GM18498 (cell line): Measurements from ENCODE around the gene SLC6A6.

Source experiments
- ATAC-seq: cut with Tn5 transposase; IDR thresholded peaks from one replicate; pipeline ENCODE4 v1.9.1; 2021; ENCODE audit warnings: mild to moderate bottlenecking, moderate library complexity; ENCODE audit not compliant: unreplicated experiment

SLC6A6 gene

GRCh38 chr3:14371573-14372474 lies 30.6 kb upstream of the SLC6A6 start:
- ATAC-seq, result peak; percentile 46

GRCh38 chr3:14372587-14372986 lies 29.8 kb upstream of the SLC6A6 start:
- ATAC-seq, result no peak

DNA sequence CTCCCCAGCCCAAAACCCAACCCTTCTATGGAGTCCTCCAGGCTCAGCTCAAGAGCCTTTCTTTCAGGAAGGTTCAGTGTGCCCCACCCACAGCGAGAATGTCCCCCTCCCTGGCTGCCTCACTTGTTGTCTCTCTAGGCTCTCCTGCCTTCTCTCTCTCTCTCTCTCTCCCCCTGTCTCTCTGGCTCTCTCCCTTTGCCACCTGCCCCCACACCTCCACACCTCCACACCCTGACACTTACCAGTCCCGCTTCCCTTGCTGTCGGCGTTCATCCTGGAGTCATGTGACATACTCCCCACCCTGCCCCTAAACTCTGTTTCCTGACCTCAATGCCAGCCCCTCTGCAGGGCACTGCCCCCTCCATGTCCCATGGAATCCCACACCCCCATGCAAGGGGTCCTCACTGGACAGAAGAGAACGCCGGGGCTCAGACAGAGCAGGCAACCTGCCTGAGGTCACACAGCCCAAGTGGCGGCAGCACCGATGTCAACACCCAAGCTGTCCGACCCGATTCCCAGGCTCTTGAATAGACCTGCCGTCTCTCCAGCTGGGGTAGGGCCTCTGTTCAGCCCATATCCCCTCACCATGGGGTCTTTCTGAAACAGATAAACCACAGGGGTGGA lies 28.5 kb upstream of the SLC6A6 start:
- ATAC-seq, result no peak

DNA sequence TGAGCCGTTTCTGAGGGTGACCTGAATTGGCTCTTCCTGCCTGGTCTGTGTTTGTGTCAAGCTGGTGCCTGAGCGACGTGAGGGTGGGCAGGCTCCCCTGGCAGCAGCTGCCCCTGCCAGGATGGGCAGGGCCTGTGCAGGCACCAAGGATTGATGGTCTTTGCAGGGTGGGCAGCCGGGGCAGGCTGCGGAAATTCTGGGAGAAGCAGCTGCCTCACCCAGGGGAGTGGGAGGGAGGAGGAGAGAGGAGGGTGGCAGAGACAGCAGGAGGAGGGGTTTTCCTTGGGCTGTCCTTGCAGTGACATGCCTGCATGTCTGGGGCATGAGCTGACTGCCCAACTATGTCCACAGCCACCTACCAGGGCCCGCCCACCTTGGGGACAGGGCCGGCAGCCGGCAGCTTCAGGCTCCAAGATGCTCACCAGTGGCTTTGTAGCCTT lies 27.9 kb upstream of the SLC6A6 start:
- ATAC-seq, result no peak

DNA sequence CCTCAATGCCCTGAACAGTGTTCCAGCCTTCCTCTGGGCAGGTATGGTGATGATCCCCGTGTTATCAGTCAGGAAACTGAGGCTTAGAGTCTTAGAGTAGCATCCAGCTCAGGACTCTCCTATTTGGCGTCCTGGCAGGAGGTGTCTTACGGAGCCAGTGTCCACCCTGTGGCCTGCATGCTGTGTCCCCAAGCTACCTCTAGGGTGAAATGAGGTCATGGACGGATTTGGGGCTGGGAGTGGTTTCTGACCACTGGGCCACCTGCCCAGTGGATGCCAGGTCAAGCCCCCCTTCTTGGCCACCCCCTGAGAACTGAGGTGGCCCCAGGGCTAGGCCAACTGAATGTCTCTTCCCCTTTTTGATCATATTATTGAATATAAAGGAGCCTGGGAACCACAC lies 27.2 kb upstream of the SLC6A6 start:
- no peak for ATAC-seq

DNA sequence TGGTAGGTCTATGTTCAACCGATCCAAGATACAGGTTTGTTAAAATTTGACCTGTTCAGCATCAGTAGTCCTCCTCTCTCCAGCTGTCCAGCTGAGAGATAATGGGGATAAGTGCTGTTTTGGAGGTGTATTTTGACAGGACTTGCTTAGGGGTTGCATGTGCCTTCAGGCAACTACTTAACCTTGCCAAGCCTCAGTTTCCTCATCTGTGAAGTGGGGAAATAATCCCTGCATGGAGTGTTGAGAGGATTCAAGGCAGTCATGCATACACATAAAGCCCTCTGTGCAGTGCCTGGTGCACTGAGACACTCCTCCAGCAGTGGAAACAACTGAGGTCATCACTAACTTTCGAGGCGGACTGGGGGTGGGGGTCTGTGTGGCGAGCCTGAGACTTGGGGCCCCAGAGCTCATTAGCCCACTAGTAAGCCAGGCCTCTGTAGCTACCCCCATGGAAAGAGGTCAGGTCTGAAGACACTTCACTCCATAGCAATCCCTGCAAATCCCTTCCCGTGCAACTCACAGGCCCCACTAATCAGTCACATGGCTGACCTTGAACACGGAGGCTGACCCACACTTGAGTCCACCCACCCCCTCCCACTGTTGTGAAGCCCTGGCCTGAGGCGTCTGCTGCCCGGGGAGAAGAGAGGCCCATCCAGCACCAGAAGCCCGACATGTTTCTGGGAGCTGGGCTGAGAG lies 25.9 kb upstream of the SLC6A6 start:
- ATAC-seq, result no peak

GRCh38 chr3:14377044-14377837 lies 25.2 kb upstream of the SLC6A6 start:
- ATAC-seq, result no peak

- ATAC-seq, result no peak
Measured at GRCh38 chr3:14377838-14378169, 24.6 kb upstream of the SLC6A6 start.

- no peak for ATAC-seq
Measured at GRCh38 chr3:14378415-14378814, 24.0 kb upstream of the SLC6A6 start.

DNA sequence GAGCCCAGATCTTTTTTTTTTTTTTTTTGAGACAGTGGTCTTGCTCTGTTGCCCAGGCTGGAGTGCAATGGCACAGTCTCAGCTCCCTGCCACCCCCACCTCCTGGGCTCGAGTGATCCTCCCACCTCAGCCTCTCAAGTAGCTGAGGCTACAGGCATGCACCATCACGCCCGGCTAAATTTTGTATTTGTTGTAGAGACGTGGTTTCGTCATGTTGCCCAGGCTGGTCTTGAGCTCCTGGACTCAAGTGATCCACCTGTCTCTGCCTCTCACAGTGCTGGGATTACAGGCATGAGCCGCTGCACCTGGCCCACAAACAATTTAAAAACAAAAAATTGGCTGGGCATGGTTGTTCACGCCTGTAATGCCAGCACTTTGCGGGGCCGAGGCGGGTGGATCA lies 22.6 kb upstream of the SLC6A6 start:
- no peak for ATAC-seq

DNA sequence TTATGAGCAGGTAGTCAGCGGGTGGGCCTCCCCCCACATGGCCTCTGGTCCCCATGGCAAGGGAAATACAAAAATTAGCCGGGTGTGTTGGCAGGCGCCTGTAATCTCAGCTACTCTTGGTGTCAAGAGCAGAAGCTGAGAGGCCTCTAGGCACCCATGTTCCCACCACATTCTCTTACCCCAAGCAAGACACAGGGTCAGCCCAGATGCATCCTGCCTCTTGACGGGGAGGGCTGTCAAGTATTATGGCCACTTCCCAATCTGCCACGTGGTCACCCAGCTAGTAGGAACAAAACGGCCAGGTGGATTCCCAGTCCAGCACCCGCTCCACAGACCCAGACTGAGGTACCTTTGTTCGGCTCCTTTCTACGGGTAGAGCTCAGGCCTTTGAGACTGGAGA lies 16.2 kb upstream of the SLC6A6 start:
- ATAC-seq, result no peak

GRCh38 chr3:14388201-14388600 lies 14.2 kb upstream of the SLC6A6 start:
- ATAC-seq, result no peak

- no peak for ATAC-seq
Measured at GRCh38 chr3:14389166-14389606, 13.2 kb upstream of the SLC6A6 start.

GRCh38 chr3:14389716-14390115 lies 12.7 kb upstream of the SLC6A6 start:
- ATAC-seq, result no peak

GRCh38 chr3:14391033-14391432 lies 11.4 kb upstream of the SLC6A6 start:
- no peak for ATAC-seq

DNA sequence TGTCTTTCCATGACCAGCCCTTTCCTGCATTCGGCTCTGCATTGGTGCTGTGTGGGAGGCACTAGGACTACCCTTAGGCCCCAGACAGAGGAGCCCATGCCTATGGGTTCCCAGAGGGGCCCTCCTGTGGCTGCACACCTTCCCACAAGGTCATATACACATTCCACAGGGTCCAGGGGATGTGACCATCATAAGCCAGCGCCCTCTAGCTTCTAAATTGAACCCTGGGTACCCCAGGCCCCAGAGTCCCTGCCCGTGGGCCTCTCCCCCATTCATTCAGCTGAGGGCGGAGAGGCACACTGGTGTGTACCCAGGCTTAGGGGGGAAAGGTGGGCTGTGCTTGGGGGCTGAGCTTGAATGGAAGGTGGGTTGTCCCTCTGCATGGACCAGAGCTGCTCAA lies 10.2 kb upstream of the SLC6A6 start:
- ATAC-seq, result no peak

- no peak for ATAC-seq
Measured at GRCh38 chr3:14392803-14393319, 9.5 kb upstream of the SLC6A6 start.

DNA sequence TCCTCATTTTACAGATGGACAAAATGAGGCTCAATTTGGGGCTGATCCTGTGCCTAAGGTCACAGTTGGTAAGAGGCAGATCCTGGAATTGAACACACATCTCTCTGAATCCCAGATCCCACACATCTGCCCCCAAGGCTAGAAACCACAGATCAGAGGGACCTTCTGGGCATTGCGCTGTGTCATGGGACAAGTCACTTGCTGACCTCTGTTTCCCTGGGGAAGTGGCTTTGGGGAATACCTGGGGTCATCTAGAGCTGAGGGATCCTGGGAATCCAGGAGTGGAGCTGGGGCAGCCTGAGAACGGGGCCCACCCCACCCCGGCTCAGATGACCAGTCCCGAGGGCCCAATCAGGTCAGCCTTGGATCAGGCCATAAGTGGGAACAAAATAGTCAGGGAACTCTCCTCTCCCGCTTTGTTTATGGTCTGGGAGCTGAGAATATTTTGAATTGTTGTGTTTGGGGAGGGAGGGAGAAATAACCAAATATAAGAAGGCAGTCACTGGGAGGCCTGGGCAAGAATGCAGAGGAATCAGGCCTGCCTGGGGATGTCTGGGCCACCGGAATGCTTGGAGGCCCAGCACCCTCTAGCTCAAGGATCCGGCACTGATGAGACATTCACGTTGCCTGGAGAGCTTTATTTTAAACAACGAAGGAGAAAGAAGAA lies 8.8 kb upstream of the SLC6A6 start:
- ATAC-seq, result no peak

GRCh38 chr3:14396031-14396692 lies 6.2 kb upstream of the SLC6A6 start:
- no peak for ATAC-seq

DNA sequence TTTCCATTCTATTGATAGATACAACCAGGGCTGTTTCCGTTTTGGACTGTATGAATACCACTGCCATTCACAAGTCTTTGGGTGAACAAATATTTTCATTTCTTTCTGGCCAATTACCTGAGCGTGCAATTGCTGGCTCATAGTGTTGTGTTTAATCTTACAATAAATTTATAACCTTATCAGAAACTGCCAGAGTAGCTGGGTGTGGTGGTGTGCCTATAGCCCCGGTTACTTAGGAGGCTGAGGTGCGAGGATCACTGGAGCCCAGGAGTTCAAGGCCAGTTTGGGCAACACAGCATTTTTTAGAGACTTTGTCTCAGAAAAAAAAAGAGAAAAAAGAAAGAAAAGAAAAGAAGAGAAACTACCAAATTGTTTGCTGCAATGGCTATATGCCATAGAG lies 5.4 kb upstream of the SLC6A6 start:
- no peak for ATAC-seq
